ENCODE data around the gene RASGEF1B.
"Not testable (repeated sequence)": the region's sequence is repeated elsewhere in the genome, so short reads cannot be mapped to it uniquely, and the experiment has no call there.

Gene RASGEF1B

DNA sequence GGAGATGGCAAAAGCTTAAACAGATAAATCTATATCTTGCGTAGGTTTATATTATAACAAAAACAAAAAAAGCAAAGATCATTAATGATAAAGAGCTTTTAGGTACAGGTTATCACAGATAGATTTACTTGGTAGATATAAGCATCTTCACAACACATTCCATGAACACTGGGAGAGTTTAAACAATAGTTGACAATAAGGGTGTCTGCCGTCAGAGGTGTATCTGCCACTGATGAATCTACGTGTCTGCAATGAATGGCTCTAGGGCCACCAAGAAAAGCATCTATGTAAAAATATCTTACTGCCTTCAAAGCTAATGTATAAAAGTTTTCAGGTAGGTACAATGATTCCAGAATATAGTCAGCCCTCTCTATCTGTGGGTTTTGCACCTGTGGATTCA is 43.7 kb downstream of the RASGEF1B start:
- no peak for DNase-seq

DNA sequence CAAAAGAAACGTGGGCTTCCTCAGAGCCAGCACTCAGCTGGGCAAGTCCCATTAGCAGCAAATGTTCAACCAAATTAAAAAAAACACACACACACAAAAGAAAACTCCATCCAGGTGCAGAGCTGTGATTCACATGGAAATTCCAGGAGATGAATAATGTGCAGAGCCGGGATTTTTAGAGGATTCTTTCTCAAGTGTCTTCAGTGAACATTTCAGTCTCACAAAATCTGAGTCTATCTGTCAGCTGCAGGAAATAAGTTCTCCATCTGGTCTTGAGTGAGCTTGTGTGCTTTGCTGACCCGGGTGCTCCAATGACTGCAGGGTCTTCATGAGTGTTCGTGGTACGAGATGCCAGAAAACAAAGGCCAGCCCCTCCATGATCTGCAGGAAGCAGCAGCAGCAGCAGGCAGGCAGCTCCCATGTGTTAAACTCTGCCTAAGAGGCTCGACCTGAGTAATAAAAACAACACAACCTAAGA is 44.3 kb downstream of the RASGEF1B start:
- no peak for DNase-seq

DNA sequence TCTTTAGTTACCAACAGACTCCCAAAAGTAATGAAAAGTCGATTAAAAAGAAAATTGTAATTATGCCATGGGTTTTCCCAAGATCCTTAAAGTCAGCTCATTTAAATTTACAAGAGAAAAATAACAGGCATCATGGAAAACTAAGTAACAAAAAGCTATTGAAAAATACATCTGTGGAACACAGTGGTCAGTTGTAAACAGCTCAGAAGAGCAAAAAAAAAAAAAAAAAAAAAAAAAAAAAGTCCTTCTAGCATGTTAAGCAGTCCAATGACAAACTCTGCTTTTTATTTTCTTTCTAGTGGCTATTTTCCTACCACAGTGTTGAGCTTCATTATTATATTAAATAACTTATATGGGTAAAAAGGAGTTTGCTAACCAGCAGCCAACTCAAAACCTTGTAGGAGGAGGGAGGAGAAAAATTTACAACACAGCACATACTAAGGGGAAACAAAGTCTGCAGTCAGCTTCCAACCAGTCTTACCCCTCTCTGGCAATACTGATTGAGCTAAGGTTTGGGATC is 44.9 kb downstream of the RASGEF1B start:
- no peak for DNase-seq

DNA sequence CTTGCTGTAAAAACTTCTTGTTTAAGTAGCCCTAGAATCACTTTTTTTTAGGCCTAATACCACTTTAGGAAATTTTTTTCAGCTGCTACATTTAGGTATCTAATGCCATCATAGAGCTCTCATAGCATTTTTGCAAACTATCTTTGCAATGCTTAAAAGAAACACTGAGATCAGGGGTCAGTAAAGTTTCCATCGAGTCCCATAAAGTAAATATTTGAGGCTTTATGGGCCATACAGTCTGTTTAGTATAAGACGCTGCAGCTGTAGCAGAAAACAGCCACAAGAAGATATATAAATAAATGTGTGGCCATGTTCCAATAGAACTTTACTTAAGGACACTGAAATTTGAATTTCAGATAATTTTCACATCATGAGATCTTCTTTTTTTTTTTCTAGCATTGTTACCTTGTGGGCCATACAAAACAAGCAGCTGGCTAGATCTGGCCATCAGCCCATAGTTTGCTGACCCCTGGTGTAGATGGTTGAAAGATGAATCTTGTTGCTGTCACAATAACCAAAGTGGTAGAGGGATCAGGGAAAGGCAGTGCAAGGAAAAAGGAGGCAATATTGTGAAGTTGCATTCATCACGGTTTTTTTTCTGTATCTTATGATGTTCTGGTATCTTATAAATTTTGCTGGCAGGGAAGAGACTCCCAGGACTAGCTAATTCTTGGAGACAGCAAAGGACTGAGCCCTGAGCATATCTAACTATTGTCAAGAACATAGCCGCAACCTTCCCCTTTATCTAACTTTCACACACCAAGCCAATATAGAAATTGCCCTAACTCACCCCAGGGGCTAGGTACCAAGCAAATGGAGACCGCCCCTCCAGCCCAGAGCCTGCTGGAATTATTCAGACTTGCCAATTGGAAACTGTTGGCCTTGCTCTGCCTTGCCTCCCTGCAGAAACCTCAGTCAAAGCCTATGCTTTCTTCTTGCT is 46.6 kb downstream of the RASGEF1B start:
- no peak for DNase-seq

DNA sequence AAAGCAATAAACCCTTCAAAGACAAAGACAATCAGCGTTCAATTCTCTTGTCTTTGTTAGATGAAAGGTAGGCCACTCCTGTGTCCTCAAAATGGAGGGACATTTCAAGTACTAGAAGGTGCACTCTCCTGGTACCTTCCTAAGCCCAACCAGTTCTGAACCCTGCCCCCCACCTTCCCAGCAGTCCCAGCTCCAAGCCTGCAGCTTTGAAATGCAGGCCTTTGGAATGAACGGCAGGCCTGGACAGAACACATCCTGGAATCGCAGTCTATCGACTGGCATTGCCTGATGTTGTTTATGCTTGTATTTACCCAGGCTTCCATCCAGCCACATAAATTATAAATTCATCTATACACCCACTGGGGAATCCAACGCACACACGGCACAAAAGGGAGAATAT is 47.4 kb downstream of the RASGEF1B start:
- DNase-seq: no peak

DNA sequence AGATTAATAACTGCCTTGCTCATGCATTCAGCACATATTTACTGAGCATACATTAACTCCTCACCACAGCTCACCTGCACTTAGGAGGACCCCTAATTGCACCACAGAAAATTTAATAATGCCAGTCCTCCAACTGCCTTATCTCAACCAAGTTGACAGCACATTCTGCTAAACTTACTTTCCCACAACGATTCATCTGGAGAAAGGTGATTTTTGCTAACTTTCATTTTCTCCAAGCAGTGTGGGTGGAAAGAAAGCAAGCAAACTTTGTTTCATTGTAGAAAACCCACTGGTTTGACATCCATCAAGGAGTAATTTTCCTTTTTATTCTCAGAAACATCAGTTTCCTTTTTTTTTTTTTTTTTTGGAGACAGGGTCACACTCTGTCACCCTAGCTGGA is 49.1 kb downstream of the RASGEF1B start:
- no peak for DNase-seq

DNA sequence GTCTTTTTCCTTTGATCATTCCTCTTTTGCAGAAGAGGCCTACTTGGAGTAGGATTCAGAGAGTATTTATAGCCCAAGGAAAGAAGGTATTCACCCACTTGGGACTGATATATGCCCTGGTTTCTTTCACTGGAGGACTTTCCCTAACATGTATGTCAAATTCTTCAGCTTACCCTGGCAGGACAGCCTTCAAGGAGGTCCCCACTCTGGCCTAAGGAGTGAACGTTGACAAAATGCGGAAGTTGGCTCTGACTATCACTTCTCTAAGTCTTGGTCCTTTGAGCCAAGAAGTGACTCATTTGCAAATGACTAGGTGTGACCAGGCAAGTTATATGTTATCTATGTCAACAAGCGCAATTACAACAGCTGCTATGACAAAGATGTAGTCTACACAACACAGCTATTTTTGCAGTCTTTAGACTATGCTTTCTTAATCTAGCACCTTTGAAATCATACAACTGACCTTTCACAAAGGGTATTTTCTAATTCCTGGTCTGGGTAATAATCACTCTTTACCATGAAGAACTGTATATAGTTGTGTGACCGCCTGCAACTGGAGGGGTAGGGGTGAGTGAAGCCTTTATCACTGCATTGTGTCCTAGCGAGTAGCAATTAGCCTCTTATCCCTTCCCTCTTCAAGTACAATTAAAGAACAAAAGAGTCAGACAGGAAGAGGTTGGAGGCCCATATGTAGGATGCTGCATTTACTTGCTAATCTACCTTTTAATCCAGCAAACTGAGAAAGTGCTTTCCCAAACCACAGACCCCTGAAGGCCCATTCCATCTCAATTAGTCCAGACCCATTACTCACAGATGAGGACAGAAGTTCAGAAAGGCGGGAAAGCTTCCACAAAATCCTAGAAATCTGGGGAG is 50.1 kb downstream of the RASGEF1B start:
- no peak for DNase-seq

DNA sequence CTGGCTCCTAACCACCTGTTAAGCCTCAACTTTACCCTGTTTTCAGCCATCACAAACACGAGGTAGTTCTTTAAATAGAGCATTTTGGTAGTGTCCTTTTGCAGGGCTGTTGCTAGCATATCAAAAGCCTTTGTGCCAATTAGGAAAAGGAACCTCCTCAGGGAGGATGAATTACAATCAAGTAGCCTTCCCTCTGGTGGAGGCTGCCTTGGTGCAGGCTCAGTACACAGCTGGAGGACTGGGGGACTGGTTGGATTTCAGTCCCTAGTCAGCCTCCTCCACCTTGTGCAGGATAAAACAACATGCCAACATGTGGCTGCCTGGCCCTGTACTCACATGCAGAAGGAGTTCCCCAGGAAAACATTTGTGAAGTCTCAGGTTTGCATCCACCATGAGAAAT is 53.1 kb downstream of the RASGEF1B start:
- DNase-seq: no peak

DNA sequence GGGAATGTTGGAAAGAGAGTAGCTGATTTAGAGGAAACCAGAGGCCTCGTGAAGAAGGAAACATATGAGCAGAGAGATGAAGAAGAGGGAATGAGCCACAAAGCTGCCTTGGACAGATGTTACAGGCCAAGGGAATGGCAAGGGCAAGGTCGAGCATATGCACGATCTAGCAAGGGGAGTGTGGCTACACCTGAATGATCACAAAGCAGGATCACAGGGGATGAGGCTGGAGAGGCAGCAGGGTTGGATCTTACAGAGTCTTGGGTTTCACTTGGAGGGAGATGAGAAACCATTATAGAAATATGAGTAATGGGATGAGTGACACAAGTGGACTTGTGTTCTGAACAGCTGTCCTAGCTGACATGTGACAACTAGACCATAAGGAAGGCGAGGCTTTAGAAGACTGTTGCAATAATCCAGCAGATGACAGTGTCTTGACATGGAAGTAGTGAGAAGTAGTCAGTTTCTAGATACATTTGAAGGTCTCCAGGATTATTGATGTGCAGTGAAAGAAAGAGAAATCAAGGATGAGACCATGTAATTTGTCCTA is 58.7 kb downstream of the RASGEF1B start:
- no peak for DNase-seq

DNA sequence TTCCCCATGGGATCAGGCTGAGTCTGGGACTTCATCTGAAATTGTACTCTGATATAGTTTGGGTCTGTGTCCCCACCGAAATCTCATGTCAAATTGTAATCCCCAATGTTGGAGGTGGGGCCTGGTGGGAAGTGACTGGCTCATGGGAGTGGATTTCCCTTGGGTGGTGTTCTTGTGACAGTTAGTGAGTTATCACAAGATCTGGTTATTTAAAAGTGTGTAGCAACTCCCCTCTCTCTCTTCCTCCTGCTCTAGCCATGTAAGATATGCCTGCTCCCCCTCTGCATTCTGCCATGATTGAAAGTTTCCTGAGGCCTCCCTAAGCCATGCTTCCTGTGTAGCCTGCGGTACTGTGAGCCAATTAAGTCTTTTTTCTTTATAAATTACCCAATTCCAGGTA is 61.0 kb downstream of the RASGEF1B start:
- DNase-seq: no peak

DNA sequence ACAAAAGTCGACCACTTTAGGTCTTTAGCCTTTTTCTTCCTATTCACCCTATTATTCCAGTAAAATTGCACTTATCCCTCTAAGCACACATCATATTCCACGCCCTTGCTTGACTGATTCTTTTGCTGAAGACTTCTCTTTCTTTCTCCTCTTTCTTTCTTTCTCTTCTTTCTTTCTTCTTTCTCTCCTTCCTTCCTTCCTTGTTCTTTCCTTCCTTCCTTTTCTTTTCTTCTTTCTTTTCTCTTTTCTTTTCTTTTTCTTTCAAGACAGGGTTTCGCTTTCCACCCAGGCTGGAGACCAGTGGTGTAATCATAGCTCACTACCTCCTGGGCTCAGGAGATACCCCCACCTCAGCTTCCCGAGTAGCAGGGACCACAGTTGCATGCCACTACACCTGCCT is 61.9 kb downstream of the RASGEF1B start:
- no peak for DNase-seq

DNA sequence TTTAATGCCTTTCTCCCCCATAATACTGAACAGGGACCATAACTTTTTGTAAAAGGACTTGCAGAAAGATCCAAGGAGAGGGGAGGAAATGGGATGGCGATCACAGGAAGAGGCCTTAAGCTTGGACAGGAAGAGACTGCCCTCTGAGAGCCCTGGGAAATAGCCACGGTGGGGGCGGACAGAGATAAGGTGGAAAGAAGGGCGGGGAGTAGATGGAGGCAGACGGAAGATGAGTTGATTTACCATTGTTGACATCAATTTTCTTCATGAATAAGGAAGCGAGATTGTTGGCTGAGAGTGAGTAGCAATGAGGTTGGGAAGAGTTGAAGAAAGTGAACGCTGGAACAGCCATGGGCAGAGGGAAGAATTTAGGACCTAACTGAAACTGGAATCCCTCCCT is 63.4 kb downstream of the RASGEF1B start:
- DNase-seq: no peak

DNA sequence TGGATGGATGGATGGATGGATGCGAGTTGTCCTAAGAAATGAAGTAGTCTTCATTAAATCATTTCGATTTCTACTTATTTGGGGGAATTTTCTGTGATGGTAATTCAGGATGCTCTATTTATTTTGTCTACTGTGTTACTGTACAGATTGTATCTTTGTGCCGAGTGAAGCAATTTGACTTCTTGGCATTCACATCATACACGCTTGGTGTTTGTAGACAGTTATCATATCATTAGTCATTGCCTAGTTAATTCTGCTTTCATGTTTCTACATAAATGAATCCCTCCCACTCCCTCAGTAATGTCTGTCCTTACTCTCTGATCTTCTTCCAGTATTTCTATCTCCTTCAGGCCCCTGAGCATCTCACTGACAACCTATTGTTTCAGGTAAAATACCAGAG is 64.0 kb downstream of the RASGEF1B start:
- DNase-seq: no peak

DNA sequence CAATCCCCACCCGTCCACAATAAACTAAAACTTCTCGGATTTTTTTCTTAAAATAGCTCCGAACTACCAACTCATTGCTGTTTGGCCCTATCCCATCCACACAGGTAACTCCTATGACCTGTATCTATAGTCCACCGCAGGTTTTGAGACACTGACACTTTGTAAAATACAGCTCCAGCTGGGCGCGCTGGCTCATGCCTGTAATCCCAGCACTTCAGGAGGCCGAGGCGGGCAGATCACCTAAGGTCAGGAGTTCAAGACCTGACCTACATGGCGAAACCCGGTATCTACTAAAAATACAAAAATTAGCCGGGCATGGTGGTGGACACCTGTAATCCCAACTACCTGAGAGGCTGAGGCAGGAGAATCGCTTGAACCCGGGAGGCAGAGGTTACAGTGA is 65.2 kb downstream of the RASGEF1B start:
- not testable (repeated sequence) for DNase-seq

DNA sequence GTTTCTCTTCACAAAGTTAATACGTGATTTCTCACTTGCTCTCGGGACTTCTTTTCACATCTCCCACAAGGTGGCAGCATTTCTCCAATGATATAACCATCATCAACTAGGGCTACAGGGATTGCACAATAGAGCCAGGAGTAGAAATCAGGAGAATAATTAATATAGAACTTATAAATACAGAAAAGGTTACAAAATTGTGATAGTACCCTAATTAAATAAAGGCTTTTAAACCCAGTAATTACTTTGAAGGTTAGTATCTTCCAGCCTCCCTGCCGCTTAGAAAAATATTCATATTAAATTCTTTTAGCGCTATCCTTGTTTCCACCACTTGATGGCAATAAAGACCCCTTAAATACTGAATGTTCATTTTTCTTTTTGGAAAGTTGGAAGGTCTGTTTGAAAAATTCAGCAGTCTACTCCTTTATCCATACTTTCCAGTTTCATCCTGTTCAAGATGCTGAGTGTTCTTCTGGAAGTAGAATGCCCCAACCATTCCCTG is 65.8 kb downstream of the RASGEF1B start:
- peak; percentile 6 for DNase-seq

DNA sequence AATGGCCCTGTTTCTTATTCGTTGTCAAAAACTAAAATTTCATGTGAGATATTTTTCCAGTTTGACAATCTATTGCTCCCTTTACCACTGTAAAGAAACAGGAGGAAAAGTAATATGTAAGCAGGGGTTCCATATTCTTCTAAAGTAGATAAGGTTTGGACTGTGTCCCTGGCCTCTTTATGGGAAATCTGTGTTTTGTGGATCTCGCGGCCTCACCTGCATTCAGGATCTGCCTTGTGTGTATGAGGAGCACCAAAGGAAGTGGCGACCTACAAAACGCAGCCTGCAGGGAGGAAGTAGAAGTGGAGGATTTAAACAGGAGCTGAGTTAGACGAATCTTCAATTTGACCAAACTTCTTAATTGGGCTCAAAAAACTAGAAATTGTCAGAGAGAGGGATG is 67.0 kb downstream of the RASGEF1B start:
- DNase-seq: no peak

DNA sequence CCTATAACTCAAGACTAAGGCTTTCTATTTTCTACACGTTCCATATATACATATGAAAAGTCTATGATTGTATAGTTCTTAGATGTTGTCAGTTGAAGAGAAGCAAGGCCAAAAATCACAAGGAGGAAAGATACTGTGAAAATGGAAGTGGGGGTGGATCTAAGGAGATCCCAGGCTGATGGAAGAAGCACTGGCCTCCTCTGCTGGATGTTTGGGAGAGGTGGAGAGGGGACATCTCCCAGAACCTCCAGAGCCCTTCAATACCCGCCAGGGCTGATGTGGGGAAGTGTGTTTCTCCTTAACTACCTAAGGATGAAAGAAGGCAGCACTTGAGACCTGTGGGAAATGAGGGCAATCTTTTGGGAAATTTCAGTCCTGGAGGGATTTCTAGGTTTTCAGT is 67.4 kb downstream of the RASGEF1B start:
- no peak for DNase-seq

DNA sequence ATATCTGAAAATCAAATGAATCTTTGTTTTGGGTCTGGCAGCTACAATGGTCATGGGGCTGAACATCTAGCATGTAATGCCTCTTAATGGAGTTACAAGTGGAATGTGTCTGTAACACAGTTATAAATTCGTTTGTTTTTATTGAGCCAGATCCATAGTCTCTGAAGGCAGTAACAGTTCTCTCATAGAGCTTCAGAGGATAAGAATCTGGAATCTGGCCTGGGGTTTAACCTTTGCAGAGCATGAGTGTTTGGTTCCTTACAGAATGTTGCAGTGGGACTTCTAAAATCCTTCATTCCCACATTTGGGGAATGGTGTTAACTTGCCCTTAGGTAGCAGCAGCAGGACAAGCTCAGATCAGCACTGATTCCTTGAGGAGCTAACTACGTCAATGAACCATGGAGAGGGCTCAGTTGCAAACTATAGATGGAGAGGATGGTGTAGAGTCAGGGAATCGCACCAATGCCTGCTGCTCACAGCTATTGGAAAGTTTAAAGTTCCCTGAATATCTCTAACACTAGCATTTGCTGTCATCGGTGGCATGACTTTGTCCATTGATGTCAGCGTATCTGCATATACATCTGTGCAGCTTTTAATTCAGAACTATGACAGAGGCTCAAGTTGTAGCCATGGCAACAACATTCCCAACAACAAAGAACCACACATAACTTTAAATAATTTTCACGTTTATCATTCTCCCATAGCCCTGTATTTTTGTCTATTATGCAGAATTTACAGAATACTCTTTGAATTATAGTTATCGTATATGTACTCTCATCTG is 72.2 kb downstream of the RASGEF1B start:
- DNase-seq: no peak

DNA sequence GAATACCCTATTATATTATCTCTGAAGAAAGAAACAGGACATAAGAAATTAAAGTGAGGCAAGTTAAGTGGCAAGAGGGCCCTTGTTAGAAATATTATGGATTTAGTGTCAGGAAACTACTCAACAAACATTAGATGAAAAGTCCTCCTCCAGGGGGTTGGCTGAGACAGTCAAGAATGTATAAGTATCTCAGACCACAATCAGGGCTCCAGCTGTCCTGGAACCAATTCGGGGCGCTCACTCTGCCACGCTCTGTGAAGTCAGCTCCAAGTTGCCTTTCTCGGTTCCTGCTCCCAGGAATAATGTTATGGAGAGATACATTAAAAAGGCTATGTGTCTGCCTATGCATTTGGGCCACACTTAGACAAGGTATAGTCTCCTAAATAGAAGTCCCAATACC is 73.3 kb downstream of the RASGEF1B start:
- DNase-seq: no peak

DNA sequence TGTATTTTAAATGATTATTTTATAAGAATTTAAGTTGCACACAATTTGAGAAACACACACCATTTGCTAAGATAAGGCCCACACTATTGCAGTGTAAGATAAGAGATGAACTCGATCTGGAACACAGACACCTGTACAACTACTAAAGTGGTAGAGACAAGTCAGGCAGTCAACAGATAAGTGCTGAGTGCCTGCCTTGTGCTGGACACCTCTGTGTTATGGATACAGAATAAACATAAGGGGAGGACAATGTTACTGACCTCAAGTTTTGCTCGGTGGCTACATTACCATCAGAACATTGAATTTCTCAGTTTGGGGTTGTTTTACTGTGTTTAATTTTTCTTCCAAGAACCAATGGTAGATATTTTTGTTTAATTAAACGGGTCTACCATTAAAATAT is 74.1 kb downstream of the RASGEF1B start:
- no peak for DNase-seq

DNA sequence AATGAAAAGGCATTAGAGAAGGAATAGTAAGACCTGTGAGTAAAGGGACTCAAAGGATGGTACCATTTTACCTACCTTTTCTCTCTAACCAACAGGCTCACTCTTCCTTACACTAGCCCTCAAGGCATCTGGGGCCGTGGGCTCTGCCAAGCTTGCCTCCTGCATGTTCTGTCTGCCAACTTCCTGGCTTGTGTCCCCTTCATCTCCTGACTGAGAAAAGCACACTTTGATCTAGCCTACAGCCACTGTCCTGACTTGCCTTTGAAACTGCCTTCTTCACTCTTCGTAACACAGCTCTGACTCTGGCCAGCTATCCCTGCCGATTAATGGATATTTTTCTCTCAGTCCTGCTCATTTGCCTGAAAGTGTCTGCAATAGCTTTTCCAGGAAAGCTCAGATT is 76.5 kb downstream of the RASGEF1B start:
- no peak for DNase-seq

DNA sequence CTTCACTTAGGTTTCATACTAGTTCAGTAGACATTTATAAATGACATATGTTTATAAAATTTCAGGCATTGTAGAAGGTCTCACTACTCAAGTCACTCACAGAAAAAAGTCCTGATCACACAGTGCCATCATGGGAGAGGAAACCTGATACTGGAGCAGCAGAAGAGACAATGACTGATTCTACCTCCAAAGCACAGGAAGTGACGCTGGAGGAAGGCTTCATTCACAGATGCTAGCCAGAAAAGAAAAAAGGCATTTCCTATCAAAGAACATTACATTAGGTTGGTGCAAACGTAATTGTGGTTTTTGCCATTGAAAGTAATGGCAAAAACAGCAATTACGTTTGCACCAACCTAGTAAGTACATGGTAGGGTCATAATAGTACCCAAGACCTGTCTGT is 79.5 kb downstream of the RASGEF1B start:
- no peak for DNase-seq

All from T-helper 9 cell (primary cell).